ENCODE measurements around the gene FAM90A1.
"Not testable (repeated sequence)": the region's sequence is repeated elsewhere in the genome, so short reads cannot be mapped to it uniquely, and the experiment has no call there.

FAM90A1 gene

GRCh38 chr12:8229486-8229885 is 2.1 kb upstream of the FAM90A1 start:
- H3K4me1 ChIP-seq (ENCODE audit: control insufficient read depth, insufficient read depth, low read length); H3K27ac ChIP-seq (ENCODE audit: low read depth, low read length); H3K27me3 ChIP-seq (ENCODE audit: control insufficient read depth, insufficient read depth, low read length); H3K9ac ChIP-seq (ENCODE audit: low read length); H3K4me3 ChIP-seq (ENCODE audit: low read length); H3K36me3 ChIP-seq (ENCODE audit: control insufficient read depth, insufficient read depth, low read length): not testable (repeated sequence)

- not testable (repeated sequence) for H3K9ac ChIP-seq (ENCODE audit: low read length); H3K27me3 ChIP-seq (ENCODE audit: control insufficient read depth, insufficient read depth, low read length); H3K27ac ChIP-seq (ENCODE audit: low read depth, low read length); H3K4me1 ChIP-seq (ENCODE audit: control insufficient read depth, insufficient read depth, low read length); H3K36me3 ChIP-seq (ENCODE audit: control insufficient read depth, insufficient read depth, low read length); H3K4me3 ChIP-seq (ENCODE audit: low read length)
Measured at GRCh38 chr12:8228607-8229006, 1.2 kb upstream of the FAM90A1 start.

GRCh38 chr12:8227732-8228077 is 287 bp upstream of the FAM90A1 start:
- not testable (repeated sequence) for H3K4me1 ChIP-seq (ENCODE audit: control insufficient read depth, insufficient read depth, low read length); H3K4me3 ChIP-seq (ENCODE audit: low read length); H3K36me3 ChIP-seq (ENCODE audit: control insufficient read depth, insufficient read depth, low read length); H3K27ac ChIP-seq (ENCODE audit: low read depth, low read length); H3K9ac ChIP-seq (ENCODE audit: low read length); H3K27me3 ChIP-seq (ENCODE audit: control insufficient read depth, insufficient read depth, low read length)

GRCh38 chr12:8226355-8226754 is 1.1 kb downstream of the FAM90A1 start:
- H3K27me3 ChIP-seq (ENCODE audit: control insufficient read depth, insufficient read depth, low read length) = no peaks in the 10 kb centered on the region
- no peaks in the 10 kb centered on the region for H3K4me1 ChIP-seq (ENCODE audit: control insufficient read depth, insufficient read depth, low read length)
- no peaks in the 10 kb centered on the region for H3K36me3 ChIP-seq (ENCODE audit: control insufficient read depth, insufficient read depth, low read length)

GRCh38 chr12:8224782-8225181 is 2.6 kb downstream of the FAM90A1 start:
- H3K27me3 ChIP-seq (ENCODE audit: control insufficient read depth, insufficient read depth, low read length); H3K36me3 ChIP-seq (ENCODE audit: control insufficient read depth, insufficient read depth, low read length); H3K9ac ChIP-seq (ENCODE audit: low read length); H3K27ac ChIP-seq (ENCODE audit: low read depth, low read length); H3K4me3 ChIP-seq (ENCODE audit: low read length); H3K4me1 ChIP-seq (ENCODE audit: control insufficient read depth, insufficient read depth, low read length): not testable (repeated sequence)

More at GRCh38 chr12:8226355-8226754, 1.1 kb downstream of the FAM90A1 start:
- H3K4me3 ChIP-seq (ENCODE audit: low read length) = no peak overlapping the region
- H3K9ac ChIP-seq (ENCODE audit: low read length) = no peak overlapping the region
- no peak overlapping the region for H3K27ac ChIP-seq (ENCODE audit: low read depth, low read length)

GRCh38 chr12:8223646-8224045 is 3.8 kb downstream of the FAM90A1 start:
- not testable (repeated sequence) for H3K27me3 ChIP-seq (ENCODE audit: control insufficient read depth, insufficient read depth, low read length); H3K4me1 ChIP-seq (ENCODE audit: control insufficient read depth, insufficient read depth, low read length); H3K27ac ChIP-seq (ENCODE audit: low read depth, low read length); H3K9ac ChIP-seq (ENCODE audit: low read length); H3K4me3 ChIP-seq (ENCODE audit: low read length); H3K36me3 ChIP-seq (ENCODE audit: control insufficient read depth, insufficient read depth, low read length)

GRCh38 chr12:8222303-8222702 is 5.1 kb downstream of the FAM90A1 start:
- not testable (repeated sequence) for H3K4me1 ChIP-seq (ENCODE audit: control insufficient read depth, insufficient read depth, low read length); H3K9ac ChIP-seq (ENCODE audit: low read length); H3K4me3 ChIP-seq (ENCODE audit: low read length); H3K36me3 ChIP-seq (ENCODE audit: control insufficient read depth, insufficient read depth, low read length); H3K27me3 ChIP-seq (ENCODE audit: control insufficient read depth, insufficient read depth, low read length); H3K27ac ChIP-seq (ENCODE audit: low read depth, low read length)

- not testable (repeated sequence) for H3K27ac ChIP-seq (ENCODE audit: low read depth, low read length); H3K4me1 ChIP-seq (ENCODE audit: control insufficient read depth, insufficient read depth, low read length); H3K27me3 ChIP-seq (ENCODE audit: control insufficient read depth, insufficient read depth, low read length); H3K36me3 ChIP-seq (ENCODE audit: control insufficient read depth, insufficient read depth, low read length); H3K9ac ChIP-seq (ENCODE audit: low read length); H3K4me3 ChIP-seq (ENCODE audit: low read length)
Measured at GRCh38 chr12:8221844-8222243, 5.6 kb downstream of the FAM90A1 start.

GRCh38 chr12:8221375-8221774 is 6.0 kb downstream of the FAM90A1 start:
- H3K4me3 ChIP-seq (ENCODE audit: low read length); H3K27ac ChIP-seq (ENCODE audit: low read depth, low read length); H3K27me3 ChIP-seq (ENCODE audit: control insufficient read depth, insufficient read depth, low read length); H3K4me1 ChIP-seq (ENCODE audit: control insufficient read depth, insufficient read depth, low read length); H3K9ac ChIP-seq (ENCODE audit: low read length); H3K36me3 ChIP-seq (ENCODE audit: control insufficient read depth, insufficient read depth, low read length): not testable (repeated sequence)

- not testable (repeated sequence) for H3K4me3 ChIP-seq (ENCODE audit: low read length); H3K4me1 ChIP-seq (ENCODE audit: control insufficient read depth, insufficient read depth, low read length); H3K27ac ChIP-seq (ENCODE audit: low read depth, low read length); H3K36me3 ChIP-seq (ENCODE audit: control insufficient read depth, insufficient read depth, low read length); H3K27me3 ChIP-seq (ENCODE audit: control insufficient read depth, insufficient read depth, low read length); H3K9ac ChIP-seq (ENCODE audit: low read length)
Measured at GRCh38 chr12:8218711-8219382, 8.6 kb downstream of the FAM90A1 start.

- H3K4me1 ChIP-seq (ENCODE audit: control insufficient read depth, insufficient read depth, low read length); H3K27me3 ChIP-seq (ENCODE audit: control insufficient read depth, insufficient read depth, low read length); H3K4me3 ChIP-seq (ENCODE audit: low read length); H3K27ac ChIP-seq (ENCODE audit: low read depth, low read length); H3K9ac ChIP-seq (ENCODE audit: low read length); H3K36me3 ChIP-seq (ENCODE audit: control insufficient read depth, insufficient read depth, low read length): not testable (repeated sequence)
Measured at GRCh38 chr12:8197685-8198308, 29.6 kb downstream of the FAM90A1 start.

GRCh38 chr12:8188088-8188487 is 39.3 kb downstream of the FAM90A1 start:
- H3K27ac ChIP-seq (ENCODE audit: low read depth, low read length); H3K27me3 ChIP-seq (ENCODE audit: control insufficient read depth, insufficient read depth, low read length); H3K4me3 ChIP-seq (ENCODE audit: low read length); H3K36me3 ChIP-seq (ENCODE audit: control insufficient read depth, insufficient read depth, low read length); H3K9ac ChIP-seq (ENCODE audit: low read length); H3K4me1 ChIP-seq (ENCODE audit: control insufficient read depth, insufficient read depth, low read length): not testable (repeated sequence)

- not testable (repeated sequence) for H3K4me3 ChIP-seq (ENCODE audit: low read length); H3K27ac ChIP-seq (ENCODE audit: low read depth, low read length); H3K36me3 ChIP-seq (ENCODE audit: control insufficient read depth, insufficient read depth, low read length); H3K9ac ChIP-seq (ENCODE audit: low read length); H3K27me3 ChIP-seq (ENCODE audit: control insufficient read depth, insufficient read depth, low read length); H3K4me1 ChIP-seq (ENCODE audit: control insufficient read depth, insufficient read depth, low read length)
Measured at GRCh38 chr12:8184206-8184605, 43.2 kb downstream of the FAM90A1 start.

Measured in rectal smooth muscle tissue (tissue), 1 donor.